SK-N-SH (cell line): ENCODE measurements around the gene IRGQ.

ENCODE experiments used
- GABPA ChIP-seq: IDR thresholded peaks from 2 replicates; pipeline ENCODE4 v1.4.0; 2012; ENCODE audit warnings: low read depth, mild to moderate bottlenecking
- JUND ChIP-seq: IDR thresholded peaks from 2 replicates; pipeline ENCODE4 v1.4.0; 2012
- TF ChIP-seq, protein P1 (sequence below): fragments of 200-600 bp; sonication (generic); IDR thresholded peaks from 2 replicates; pipeline ENCODE4 v1.6.1; 2017; ENCODE audit warnings: antibody characterized with exemption, mild to moderate bottlenecking, moderate library complexity

DNA sequence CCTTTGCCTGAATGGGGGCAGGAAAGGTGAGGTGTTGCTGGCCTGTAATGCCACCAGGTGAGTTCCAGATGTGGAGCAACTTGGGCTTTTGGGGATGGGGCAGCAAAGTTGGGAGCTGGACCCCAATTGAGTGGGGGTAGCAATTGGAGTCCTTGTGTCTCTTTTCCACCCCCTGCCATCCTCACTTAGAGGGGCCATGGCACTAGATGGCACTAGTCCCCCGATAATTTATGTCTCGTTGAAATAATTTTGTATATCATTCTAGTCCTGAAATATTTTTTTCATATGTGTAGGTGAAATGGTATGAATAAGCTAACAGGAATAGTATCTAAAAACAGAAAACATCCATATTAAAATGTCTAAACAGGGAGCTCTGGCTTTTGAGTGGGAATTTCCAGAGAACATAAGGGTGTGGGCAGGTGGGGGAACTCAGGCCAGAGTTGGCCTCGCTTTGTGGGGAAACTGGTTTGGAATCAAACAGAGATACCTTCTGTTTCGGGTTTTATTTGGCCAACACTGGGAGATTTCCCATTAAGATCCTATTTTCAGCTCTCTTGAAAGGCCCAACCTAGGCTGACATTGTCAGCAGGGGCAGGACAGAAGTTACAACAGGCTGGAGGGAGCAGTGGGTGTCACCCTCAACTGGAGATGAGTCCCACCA is 3.8 kb upstream of the IRGQ start:
- TF ChIP-seq, protein P1, sequence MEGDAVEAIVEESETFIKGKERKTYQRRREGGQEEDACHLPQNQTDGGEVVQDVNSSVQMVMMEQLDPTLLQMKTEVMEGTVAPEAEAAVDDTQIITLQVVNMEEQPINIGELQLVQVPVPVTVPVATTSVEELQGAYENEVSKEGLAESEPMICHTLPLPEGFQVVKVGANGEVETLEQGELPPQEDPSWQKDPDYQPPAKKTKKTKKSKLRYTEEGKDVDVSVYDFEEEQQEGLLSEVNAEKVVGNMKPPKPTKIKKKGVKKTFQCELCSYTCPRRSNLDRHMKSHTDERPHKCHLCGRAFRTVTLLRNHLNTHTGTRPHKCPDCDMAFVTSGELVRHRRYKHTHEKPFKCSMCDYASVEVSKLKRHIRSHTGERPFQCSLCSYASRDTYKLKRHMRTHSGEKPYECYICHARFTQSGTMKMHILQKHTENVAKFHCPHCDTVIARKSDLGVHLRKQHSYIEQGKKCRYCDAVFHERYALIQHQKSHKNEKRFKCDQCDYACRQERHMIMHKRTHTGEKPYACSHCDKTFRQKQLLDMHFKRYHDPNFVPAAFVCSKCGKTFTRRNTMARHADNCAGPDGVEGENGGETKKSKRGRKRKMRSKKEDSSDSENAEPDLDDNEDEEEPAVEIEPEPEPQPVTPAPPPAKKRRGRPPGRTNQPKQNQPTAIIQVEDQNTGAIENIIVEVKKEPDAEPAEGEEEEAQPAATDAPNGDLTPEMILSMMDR = no peak
- TF ChIP-seq JUND (no peak), GABPA (no peak)
